Astrocyte (in vitro differentiated cells and primary cell): ENCODE results near the gene MCTP1.

Experiments
- CTCF ChIP-seq: IDR thresholded peaks from 2 replicates; pipeline ENCODE4 v1.5.1; 2011; ENCODE audit warnings: low read depth, mild to moderate bottlenecking, inconsistent platforms, low read length, moderate library complexity; ENCODE audit not compliant: insufficient read depth
- EZH2 ChIP-seq: IDR thresholded peaks from 2 replicates; pipeline ENCODE4 v1.6.1; 2012; ENCODE audit warnings: mild to moderate bottlenecking, low read length, inconsistent platforms; ENCODE audit not compliant: insufficient read depth

- TF ChIP-seq CTCF = no peak
- TF ChIP-seq EZH2 = no peak
Measured at GRCh38 chr5:95284572-95285408, at the start of gene MCTP1.
